GM19238 (cell line): ENCODE data around the gene ROBO1.

Source experiments
- DNase-seq: peaks from one replicate; pipeline ENCODE4 v3.0.0; 2011; ENCODE audit warnings: low spot score; ENCODE audit not compliant: insufficient read length

The ROBO1 gene

GRCh38 chr3:79672075-79672474 lies 95.7 kb downstream of the ROBO1 start:
- DNase-seq: no peak

GRCh38 chr3:79670178-79670577 lies 97.6 kb downstream of the ROBO1 start:
- no peak for DNase-seq

GRCh38 chr3:79664455-79664854 lies 103.3 kb downstream of the ROBO1 start:
- DNase-seq: no peak

- no peak for DNase-seq
Observed at GRCh38 chr3:79661896-79662295, 105.9 kb downstream of the ROBO1 start.

DNA sequence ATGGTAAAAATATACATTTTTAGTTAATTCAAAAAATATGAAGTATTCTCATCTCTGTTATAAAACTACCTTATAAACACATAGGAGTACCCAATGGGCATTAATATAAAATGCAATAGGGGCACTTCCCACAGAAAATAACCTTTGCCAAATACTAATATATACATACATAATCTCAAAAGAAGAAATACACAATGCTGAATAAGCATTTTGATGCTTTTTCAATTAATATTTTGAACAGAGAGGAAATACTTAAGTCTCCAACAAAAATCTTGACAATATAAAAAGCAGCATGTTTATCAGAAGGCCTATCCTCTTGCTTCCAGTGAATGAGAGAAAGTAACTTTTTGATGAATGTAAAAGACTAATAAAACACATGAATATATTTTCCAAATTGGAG lies 110.7 kb downstream of the ROBO1 start:
- no peak for DNase-seq

DNA sequence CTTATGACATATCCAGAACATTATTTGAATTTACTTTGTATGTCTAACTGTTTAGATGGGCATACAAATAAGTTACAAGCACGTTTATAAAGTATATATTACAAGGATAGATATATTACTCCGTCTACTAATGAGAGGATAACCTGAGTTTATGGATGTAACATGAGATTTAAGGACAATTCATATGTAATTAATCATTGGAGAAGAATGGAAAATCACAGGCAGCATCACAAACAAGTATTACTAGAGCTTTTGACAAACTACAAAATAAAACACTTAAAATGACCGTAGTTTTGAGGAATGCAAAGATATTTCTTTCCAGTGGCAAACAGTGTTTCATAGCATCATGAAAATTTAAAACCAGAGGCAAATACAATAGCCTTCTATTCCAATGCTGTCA lies 113.8 kb downstream of the ROBO1 start:
- no peak for DNase-seq

DNA sequence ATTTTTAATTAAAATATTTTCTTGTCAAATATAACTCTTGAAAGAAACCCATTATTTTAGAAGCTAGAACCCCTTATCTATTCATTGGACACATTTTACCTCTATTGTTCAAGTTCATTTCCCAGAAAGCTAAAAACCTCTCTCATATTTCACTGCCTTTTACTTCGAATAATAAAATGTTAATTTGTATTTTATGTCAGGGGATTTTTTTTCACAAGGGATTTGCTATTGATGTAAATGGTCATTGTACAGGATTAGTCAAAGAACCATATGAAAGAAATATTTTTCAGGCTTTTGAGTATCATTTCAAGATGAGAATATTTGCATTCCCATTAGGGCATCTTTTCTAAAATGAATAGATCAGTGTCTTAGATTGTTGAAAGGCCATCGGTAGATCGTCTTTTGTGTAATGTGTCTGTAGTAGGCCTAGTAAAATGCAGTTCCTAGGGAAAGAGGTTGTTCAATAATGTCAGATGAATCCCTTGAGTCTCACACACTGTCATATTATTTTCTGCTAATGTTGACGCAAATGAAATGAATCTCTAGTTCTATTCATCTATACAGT lies 114.5 kb downstream of the ROBO1 start:
- DNase-seq: no peak

DNA sequence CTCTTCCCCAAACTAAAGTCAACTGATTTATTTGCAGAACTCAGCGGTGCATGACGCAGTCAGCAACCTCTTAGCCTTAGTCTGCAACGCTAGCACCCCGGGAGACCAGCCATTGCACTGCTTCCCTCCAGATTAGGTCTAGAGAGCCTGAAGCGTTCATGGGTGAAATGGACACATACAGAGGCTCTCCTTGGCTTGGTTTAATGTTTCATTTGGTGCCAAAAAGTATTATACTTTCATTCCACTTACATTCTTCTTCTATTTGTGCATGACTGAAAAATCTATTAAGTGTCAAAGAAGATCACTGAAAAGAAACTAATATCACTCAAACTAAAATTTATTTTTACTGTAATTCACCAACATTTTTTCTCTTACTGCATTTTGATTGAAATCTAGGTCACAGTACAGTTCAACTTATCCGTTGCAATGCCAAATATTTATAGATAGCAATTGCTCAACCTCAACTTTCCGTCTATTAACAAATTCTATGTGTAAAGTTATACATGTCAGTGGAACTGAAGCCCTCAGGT lies 116.2 kb downstream of the ROBO1 start:
- no peak for DNase-seq

- no peak for DNase-seq
Observed at GRCh38 chr3:79639855-79640254, 127.9 kb downstream of the ROBO1 start.

DNA sequence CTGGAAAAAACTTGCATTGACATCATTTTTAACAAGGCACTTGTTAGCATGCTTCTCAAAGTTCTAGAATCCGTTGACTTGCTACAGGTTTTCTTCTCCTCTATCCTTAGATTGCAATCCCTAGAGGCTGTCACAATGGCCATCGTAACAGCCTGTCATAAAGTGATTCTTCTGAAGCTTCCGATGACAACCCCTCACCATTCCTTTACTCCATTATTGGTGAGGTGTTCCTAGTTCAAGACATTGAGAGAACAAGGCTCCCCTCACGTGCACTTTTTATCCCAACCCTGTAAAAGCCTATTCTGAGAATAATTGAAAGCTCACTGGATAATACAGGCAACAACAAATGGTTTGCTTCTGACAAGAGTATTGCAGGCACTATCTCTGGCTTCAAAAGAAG lies 131.4 kb downstream of the ROBO1 start:
- no peak for DNase-seq

- no peak for DNase-seq
Observed at GRCh38 chr3:79632842-79633241, 135.0 kb downstream of the ROBO1 start.

DNA sequence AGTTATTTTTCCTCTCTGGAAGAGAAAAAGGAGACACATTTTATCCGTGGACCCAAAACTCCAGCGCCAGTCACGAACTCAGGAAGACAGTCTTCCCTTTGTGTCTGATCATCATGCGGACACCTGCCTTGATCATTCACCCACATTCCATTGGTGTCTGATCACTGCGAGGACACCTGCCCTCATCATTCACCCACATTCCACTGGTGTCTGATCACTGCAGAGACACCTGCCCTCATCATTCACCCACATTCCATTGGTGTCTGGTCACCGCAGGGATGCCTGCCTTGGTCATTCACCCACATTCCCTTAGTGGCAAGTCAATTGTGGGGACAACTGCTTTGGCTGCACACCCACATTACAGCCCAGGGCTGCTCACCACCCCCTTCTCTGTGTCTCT lies 148.9 kb downstream of the ROBO1 start:
- DNase-seq: no peak

- DNase-seq: no peak
Observed at GRCh38 chr3:79606414-79606813, 161.4 kb downstream of the ROBO1 start.

GRCh38 chr3:79604681-79605080 lies 163.1 kb downstream of the ROBO1 start:
- no peak for DNase-seq

DNA sequence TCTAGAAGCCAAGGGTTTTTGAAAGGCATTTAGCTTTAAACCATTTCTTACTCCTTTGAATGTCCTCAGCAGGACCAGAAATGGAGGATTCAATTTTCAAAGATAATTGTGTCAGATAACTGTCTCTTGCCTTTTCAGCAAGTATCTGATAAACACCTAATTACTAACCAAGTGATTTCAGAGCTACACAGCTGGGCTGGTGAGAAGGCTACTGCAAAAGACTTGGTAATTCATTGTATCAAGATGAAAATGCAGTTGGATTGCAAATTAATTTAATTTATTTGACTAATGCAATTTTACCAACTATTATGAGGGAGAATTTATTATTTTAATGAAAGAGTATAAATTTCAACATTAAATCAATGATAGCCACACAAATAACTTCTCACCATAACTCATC lies 165.4 kb downstream of the ROBO1 start:
- DNase-seq: no peak

GRCh38 chr3:79598594-79598993 lies 169.2 kb downstream of the ROBO1 start:
- DNase-seq: no peak

- no peak for DNase-seq
Observed at GRCh38 chr3:79597709-79598108, 170.1 kb downstream of the ROBO1 start.

- DNase-seq: no peak
Observed at GRCh38 chr3:79587150-79587549, 180.6 kb downstream of the ROBO1 start.

DNA sequence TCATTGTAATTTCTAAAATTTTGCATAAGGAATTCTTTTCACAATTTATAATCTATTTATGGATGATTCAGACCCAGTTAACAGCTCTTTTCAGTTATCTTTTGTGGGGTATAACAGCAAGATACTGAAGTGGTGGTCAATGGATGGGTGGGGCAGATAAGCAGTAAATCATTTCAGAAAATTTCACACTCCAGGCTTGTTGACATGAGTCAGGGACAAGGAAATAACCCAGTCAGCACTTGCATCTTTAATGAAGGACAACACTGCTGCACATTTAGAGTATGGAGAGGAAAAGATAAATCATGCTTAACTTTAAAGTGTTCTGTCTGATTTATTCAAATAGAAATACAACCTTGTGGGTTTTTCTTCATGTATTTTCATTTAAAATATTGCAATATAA lies 181.6 kb downstream of the ROBO1 start:
- DNase-seq: no peak

DNA sequence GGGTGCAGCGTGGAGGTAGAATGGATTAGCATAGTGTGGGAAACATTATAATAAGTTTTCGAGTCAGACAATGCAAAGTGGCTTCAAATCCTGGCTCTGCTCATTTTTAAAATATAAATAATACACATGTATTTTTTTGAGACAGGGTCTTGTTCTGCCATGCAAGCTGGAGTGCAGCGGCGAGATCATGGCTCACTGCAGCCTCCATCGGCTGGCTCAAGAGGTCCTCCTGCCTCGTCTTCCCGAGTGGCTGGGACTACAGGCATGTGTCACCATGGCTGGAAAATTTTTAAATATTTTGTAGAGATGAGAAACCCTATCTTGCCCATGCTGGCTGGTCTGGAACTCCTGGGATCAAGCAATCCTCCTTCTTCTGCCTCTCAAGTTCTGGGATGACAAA lies 194.9 kb downstream of the ROBO1 start:
- no peak for DNase-seq

DNA sequence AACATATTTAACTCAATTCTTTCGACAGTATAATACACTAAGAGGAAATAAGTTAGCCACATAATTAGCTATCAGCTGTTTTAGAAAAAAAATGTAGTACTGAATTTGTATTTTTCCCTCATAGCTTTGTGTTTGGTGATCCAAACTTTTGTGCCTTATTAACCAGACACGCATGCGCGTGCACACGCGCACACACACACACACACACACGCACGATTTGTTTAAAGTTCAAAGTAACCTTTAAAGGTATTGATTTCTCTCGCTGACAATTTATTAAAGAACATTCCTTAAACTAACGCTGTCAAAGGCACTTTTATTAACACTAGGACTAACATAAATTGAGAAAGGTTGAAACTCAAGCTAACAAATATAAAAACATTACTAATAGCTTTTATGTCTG lies 198.9 kb downstream of the ROBO1 start:
- no peak for DNase-seq

GRCh38 chr3:79564192-79564591 lies 203.6 kb downstream of the ROBO1 start:
- no peak for DNase-seq

- no peak for DNase-seq
Observed at GRCh38 chr3:79560698-79561097, 207.1 kb downstream of the ROBO1 start.

DNA sequence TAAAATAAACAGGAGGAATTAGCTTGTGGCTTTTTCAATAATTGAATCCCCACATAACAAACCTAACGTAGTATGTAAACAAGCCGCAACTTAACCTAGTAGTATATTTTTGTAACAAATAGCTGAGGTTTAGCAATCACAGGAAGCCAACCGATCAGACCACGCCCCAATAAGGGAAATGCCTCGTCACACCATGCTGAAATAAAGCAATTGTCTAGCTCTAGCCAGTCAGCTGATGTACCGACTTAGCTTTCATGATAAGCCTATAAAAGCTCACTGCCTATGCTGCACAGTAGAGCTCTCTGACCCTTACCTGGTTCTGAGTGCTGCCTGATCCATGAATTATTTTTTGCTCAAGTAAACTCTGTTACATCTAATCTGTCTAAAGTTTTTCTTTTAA lies 208.9 kb downstream of the ROBO1 start:
- DNase-seq: no peak
